RPMI8226 (cell line): Measurements from ENCODE around the gene MFGE8.
A peak's percentile ranks its signal among the peaks of the same experiment; 100 is the strongest.

ENCODE experiments used
- DNase-seq: peaks from one replicate; pipeline ENCODE4 v3.0.0-alpha.2; 2015

The MFGE8 gene

DNA sequence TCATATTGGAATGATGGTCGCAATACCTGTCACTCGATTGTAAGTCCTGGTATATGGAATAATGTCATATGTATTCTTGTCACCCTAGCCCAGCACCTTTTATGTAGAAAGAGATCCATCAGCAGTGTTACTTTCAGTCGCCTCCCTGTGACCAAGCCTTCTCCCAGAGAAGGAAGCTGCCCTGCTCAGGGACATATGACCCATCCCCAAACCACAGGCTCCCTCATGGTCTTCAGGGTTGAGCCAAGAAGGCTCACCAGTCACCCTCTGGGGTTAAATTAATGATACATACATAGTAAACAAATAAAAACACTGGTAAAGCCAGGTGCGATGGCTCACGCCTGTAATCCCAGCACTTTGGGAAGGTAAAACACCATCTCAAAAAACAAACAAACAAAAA, 4.6 kb upstream of the MFGE8 start:
- no peak for DNase-seq

DNA sequence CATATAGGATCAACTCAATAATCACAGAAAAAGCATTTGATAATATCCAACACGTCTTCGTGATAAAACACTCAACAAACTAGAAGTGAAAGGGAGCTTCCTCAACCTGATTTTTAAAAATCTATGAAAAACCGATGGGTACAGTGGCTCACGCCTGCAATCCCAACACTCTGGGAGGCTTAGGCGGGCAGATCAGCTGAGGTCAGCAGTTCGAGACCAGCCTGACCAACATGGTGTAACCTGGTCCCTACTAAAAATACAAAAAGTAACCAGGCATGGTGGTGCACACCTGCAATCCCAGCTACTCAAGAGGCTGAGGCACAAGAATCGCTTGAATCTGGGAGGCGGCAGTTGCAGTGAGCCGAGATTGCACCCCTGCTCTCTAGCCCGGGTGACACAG, 2.2 kb upstream of the MFGE8 start:
- no peak for DNase-seq

DNA sequence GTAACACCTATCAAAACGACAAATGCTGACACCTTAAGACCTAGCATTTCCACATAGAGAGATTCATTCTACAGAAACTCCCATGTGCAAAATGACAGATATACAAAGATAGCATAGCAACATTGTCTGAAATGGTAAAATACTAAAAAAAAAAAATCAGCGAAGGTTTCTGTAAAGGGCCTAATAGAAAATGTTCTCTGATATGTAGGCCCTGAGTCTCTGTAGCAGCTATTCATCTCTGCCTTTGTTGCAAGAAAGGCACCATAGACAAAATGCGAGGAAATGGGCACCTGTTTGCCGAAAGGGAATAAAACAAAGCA, 631 bp upstream of the MFGE8 start:
- DNase-seq, result no peak

DNA sequence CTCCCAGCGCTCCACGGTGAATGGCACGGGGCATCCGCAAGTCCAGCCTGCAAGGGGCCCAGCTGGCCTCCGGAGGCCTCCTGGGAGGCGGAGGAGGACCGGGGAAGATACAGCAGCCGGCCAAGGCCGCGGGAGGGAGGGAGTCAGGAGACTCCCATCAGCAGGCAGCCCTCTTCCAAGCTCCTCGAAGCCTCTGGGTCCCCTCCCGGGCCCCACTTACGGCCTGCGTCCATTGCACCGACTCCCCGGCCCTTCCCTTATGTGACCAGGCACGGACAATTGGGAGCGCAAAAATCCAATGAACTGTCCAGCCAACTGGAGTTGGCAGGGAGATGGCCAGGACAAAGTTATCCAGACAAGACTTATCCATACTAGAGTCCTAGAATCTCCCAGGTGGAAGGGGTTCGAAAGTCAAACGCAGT, 668 bp downstream of the MFGE8 start:
- no peak for DNase-seq

DNA sequence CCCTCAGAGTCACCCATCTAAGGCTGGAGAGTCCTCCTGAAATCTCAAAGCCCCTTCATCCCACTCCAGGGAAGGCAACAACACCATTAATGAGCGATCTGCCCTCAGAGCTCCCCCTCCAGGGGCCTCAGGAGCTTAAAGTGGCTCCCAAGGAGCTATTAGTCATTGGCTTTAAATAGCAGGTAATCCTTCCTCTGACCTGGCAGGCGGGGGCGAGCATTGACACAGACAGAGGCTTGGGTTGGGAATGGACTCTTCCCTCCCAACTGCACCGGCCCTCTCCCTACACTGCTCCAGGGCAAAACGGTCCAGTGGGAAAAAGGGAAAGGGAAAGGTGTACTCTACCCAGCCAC, 1.4 kb downstream of the MFGE8 start:
- no peak for DNase-seq

DNA sequence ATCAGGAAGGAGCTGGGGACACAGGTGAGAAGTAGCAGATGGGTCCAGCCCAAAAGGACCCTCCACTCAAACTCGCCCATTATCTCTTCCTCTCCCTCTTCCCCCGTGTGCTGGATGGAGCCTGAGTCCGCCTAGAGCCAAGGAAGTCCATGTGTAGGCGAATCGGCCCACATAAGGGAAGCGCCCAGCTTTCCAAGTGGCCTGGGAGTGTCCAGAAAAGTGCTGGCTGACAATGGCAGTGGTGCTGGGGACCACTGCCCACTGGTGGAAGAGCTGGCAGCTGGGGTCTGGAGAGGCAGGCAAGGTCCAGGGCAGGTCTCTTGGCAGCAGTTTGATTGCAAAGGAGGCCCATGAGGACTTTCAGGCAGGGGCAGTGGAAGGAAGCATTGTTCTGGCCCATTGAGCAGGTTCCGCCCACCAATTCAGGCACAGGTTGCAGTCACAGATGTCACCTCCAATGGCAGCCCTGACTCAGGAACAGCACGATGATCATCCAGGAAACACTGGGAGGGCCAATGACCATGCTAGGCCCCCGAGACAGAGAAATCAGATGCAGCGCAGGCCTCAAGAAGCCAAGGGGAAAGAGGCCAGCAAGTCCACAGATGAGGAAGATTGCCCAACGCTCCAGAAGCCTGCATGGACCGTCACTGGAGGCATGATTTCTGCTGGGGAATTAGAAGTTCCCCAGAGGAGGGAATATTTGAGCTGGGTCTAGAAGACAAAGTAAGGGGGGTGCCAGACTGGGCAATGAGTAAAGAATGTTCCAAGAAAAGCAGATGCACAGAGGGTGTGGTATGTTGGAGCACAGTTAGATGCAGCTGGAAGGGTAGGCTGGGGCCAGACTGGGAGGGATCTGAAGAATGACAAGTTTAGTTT, 3.0 kb downstream of the MFGE8 start:
- DNase-seq, result no peak

DNA sequence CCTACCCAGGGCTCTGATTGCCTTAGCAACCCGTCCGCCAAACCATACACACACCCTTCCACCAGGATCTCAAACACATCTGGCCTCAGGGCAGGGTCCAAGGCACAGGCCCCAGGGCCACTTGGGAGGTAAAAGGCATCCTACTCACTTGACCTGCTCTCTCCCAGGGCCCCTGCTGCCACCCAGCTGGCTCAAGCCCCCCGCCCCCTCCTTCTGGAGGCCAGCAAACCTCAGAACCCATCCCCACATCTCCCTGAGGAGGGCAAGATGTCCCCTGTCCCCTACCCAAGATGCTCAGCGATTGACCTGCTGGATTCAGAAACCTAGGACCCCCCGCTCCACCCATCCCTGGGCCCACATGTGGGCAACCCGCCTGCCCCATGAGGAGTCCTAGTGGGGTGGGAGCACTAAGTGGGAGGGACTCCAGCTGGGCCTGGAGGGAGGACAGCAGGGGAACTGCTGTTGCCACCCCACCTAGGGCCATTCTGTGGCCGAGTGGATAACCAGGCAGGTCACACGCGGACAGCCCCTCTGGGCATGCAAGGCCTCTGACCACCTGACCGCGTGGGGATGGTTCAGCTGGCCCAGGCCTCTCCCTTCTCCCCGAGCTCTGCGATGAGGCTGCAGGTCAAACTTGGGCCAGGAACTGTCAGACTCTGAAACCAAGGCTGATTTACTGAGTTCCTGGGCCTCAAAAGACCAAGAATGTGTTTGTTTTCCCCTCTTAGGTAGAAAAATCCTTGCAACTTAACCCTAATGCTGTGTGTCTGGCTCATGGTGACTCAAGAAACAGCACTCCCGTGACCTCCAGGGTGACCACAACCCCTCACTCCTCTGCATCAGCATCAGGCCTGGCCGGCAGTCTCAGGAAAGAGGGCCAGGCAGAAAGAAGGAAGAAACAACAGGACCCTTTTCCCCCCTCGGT, 4.2 kb downstream of the MFGE8 start:
- DNase-seq, result no peak

DNA sequence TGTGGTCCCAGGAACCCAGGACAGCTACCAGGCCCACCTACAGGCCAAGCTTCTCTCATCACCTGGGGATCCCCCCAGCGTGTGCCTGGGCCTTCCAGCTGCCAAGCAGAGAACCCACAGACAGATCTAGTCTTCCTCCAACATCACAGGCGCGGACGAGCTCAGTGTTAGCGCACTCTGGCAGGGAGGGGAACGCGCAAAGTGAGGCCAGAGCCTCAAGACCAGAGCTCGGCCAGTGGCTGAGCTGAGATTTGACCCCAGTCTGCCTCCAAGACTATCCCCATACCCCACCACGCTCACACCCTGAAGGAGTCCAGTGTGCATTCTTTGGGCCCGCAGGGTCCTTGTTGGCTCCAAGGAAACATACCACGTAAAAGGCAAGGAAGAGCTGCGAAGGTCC, 5.1 kb downstream of the MFGE8 start:
- DNase-seq, result no peak

DNA sequence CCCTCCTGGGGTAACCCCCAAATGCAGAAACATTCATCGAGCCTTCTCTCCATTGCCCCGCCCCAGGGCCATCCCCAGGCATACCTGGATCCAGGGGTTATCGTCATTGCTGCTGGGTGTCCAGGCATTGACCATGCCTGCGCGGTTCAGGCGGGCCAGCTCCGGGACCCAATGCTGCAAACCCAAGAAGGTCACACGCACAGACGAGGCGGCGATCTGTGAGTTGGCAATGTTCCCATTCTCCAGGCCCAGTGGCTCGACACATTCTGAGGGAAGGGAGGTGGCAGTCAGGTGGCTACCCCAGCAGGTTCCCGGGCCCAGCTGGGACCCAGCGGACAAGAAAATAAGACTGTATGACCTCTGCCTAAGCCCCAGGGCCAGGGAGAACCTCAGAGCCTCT, 6.1 kb downstream of the MFGE8 start:
- DNase-seq, result no peak

DNA sequence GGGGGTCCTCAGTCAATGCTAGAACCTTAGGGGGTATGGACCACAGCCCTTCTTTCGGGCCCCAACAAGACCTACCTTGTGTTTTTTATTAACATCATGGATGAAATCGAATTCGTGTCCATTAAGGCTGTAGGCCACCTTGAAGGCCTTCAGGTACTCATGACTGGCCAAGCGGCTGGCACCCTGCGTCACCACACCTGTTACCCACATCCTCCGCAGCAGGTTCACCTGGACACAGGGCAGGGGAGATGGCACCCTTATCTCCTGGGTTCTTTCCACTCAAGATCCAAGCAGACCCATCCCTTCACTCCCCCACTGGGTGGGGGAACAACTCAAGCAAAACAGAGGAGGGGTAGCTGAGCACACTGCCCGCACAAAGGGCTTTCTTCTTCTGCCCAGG, 6.6 kb downstream of the MFGE8 start:
- DNase-seq, result no peak

DNA sequence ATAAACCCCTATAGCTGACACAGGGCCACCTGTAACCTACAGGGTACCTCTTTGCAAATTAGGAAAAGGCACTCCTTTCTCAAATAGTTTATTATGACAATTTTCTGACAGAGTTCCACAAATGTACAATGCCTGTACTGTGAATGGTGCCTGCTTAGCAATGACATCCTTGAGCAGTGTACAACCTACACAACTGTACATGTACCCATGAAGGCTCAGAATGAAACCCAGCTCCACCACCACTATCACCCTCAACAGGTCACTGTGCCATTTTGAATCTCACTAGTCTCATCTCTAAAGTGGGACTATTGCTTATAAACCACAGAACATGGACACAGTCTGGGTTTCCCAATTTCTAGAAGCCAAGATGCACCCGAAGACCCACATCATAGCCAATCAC, 7.0 kb downstream of the MFGE8 start:
- no peak for DNase-seq

DNA sequence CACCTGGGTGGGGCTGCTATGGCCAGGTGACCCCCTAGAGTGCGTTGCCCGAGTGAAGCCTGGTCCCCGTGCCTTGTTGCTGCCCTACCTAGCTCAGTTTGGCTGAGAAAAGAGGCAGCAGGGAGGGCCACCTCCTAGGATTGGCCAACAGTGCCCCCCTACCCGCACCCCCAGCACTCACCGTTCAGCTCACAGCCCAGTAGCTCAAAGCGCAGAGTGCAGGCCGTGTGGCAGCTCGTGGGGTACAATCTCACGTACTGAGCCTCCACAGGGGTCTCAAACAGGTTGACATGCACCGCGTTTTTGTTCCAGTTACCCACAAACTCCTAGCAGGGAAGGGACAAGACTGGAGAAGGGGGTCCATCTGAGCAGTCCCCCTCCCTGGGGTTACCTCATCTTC, 7.6 kb downstream of the MFGE8 start:
- no peak for DNase-seq

DNA sequence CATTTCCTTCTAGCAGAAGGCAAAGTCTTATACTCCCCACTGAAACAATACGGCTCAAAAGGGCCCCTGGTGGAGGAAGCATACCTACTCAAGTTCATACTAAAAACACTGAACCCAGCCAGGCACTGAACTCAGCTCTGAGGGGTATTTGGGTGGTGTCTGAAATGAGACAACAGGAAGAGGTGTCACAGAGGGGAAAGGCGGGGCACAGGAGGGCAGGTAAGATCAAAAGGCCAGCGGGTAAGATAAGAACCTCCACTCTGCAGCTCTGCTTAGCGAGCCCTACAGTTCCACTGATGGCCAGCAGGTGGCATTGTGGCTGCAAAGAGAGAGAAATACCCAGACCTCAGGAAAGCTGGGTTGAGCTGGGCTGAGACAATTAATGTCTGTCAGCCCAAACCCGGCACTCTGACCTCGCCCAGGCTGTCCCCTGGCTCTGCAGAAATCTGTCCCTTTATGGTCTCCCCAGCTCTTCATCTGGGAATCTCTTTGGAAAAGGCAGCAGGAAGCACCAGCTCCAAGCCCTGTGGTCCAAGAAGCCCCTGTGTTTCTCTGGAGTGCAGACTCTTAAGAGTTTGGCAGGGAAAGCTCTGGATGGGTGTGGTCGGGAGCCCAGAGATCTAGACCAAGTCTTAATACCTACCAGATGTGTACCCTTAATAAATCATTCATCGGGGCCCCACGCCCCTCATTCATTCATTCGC, 8.4 kb downstream of the MFGE8 start:
- peak; percentile 89 for DNase-seq

DNA sequence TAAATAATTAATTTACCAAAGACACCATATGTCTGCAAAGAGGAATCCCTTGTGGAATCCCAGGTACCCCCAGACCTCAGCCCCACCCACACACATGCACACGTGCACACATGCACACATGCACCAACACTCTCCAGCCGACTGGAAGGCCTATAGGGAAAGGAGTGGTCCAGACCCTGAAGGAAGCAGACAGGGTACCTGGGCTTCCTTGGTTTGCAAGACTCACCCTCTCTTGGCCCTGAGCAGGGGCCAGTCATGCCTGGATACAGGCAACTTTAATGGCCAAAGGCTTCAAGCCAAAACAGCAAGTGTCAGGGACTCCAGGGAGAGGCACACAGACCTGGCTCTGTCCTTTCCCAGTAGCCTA, 8.9 kb downstream of the MFGE8 start:
- no peak for DNase-seq

DNA sequence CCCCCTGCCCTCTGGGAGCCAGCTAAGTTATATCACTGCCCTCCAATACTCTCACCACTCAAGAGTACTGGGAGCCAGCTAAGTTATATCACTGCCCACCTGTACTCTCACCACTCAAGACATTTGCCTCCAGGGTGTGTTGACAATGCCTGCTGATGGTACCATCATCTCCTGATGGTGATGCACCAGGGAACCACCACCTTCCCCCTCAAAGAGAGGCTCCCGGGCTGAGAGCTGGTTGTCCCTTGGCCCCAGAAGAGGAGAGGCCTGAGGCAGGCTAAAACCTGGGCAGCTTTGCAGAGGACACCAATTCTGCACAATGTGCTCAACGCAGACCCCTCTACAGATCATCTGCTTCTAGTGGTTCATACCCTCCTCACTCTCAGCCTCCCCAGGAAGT, 10.3 kb downstream of the MFGE8 start:
- no peak for DNase-seq

DNA sequence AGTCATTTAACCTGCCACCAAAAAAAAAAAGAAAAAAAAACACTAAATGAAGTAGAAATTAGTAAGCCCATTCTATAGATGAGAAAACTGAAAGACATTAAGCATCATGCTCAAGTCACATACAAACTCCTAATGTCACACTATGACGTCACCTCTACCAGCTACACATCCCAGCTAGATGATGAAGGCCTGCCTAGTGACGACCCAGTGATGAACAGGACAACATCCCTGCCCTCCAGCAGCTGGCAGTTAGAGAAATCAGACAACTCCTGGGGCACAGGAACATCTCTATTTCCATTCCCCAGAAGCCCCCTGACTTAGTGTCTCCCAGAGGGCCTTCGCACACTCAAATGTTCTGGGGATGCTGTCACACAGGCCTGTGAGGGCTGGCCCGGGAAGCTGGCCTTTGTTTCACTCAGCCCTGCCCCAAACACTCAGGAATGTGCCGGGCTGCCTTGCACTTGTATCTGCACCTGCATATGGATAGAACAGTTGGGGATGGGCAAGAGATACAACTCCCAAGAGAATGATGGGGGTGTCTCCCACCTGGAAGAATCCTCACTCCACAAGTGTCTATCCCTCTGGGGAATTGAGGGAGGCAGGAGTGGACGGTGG, 10.9 kb downstream of the MFGE8 start:
- DNase-seq, result no peak

DNA sequence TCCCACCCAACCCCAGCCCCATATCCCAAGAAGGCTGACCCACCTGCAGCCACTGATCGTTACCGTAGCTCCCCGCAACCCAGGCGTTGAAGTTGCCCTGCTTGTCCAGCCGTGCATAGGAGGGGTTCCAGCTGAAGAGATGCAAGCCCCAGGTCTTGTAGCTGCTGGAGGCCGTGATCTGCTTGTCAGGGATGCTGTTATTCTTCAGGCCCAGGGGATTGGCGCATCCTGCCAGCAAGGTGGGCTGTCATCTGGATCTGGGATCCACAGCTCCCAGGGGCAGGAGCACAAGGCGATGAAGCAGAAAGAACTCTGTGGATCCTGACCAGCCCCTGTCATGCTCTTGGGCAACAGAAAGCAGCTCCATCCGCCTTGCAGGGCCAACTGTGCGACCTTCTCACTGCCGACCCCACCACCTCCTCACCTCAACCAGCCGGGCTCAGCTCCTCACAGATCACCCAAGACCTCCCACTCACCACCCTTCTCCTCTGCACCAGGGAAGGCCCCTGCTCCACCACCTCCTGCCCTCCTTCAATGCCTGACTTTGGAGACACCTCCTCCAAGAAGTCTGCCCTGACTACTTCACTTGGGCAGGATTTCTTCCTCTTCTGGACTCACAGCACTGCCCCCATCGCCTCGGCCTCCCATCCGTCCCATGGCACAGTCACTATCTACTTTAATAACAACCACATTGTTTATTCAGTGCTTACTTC, 11.5 kb downstream of the MFGE8 start:
- no peak for DNase-seq

DNA sequence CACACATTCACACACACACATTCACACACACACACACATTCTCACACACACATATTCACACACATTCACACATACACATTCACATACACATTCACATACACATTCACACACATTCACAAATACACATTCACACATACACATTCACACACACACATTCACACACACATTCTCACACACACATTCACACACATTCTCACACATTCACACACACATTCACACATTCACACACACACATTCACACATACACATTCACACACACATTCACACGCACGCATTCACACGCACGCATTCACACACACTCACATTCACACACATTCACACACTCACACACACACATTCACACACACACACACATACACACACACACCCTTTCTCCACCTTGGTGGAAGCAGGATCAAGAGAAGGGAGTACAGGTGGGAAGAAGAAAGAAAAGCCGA, 12.2 kb downstream of the MFGE8 start:
- no peak for DNase-seq

DNA sequence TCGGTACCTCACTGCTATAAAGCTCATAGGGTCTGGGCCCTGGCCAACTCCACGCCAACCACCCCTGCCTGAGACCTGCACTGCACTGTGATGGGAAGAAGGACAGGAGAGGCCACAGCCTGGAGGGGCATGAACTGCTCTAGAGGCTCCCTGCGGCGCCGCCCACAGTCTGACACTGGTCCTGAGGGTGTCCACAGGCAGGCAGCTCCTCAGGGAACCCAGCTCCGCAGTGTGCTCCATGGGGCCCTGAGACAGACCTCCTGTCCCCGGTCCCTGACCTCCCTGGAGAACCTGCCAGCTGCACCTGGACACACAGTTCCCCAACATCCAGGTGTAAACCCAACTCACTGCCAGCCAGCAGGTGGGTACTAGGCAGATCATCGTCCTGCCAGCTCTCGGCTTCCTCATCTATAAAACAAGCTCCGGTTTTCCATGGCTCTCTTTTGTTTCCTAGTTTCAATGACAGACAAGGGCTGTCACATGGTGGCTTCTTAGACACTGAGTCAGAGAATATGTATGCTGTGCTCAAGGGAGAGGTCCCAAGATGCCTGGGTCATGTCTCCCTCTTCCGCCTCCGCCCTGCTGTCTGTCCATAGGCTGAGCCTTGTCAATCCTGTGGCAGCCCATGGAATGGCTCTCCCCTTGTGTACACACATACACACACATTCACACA, 12.7 kb downstream of the MFGE8 start:
- no peak for DNase-seq

DNA sequence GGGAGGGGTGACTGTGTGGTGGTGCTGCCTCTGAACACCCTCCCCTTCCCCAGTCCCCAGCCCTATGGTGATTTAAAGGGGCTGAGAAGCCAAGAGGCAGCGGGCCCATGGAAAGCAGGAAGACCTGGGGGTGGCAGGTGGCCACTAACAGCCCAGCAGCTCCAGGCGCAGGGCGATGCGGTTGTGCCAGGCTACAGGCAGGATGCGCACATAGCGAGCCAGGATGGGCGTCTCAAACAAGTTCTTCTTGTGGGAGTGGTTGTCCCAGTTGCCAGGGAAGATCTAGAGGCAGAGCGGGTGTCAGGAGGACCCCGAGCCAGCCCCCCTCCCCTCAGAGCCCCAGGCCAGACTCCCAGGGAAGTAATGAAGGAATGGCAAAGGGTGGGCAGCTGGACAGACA, 13.9 kb downstream of the MFGE8 start:
- no peak for DNase-seq

DNA sequence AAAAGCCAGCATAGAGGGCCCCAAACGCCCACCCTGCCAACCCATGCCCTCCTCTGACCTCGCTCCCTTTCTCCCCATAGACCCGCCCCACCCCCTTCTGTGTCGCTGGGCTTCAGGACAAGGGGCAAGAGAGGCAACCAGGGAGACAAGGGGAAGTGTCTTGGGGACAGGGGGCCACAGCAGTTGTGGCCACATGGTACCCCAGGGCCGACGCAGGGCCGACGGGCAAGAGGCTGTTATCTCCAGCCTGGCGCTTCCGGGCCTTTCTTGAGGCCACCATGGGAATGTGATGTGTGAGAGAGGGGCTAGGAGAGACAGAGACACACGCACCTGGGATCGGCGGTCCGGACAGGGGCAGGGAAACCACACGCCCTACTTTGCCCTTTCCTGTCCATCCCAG, 14.4 kb downstream of the MFGE8 start:
- DNase-seq, result no peak
